Liver (tissue), 9 donors: ENCODE measurements around the gene GRM1. TPM values are rescaled to one million over a fixed set of nuclear protein-coding genes. Genes with fewer than 3 reads are reported as not detected.
"Not testable (repeated sequence)": the region's sequence is repeated elsewhere in the genome, so short reads cannot be mapped to it uniquely, and the experiment has no call there.

Experiments
- DNase-seq: peaks from one replicate; pipeline ENCODE4 v3.0.0-alpha.2; 2017; ENCODE audit warnings: low spot score
- H3K27ac ChIP-seq, 2 donors: one replicate each; pipeline ENCODE4 v1.7.0; 2013; ENCODE audit warnings: inconsistent platforms in 2 of 2, low read length in 2 of 2, control low read depth in 1 of 2, low read depth in 1 of 2, mild to moderate bottlenecking in 1 of 2
- H3K27me3 ChIP-seq, 4 donors: one replicate each; pipeline versions ENCODE4 v1.6.1 to v1.7.0; 2013; ENCODE audit warnings: low read length in 3 of 4, inconsistent platforms in 1 of 4, mild to moderate bottlenecking in 1 of 4, moderate library complexity in 1 of 4; ENCODE audit not compliant: control insufficient read depth in 4 of 4, insufficient read depth in 4 of 4
- H3K36me3 ChIP-seq, 4 donors: one replicate each; pipeline versions ENCODE4 v1.6.1 to v1.7.0; 2013; ENCODE audit warnings: low read length in 3 of 4, mild to moderate bottlenecking in 3 of 4, low read depth in 1 of 4, moderate library complexity in 1 of 4; ENCODE audit not compliant: control insufficient read depth in 4 of 4, insufficient read depth in 3 of 4
- H3K4me1 ChIP-seq, 4 donors: one replicate each; pipeline versions ENCODE4 v1.6.1 to v1.7.0; 2013; ENCODE audit warnings: low read length in 3 of 4, mild to moderate bottlenecking in 3 of 4, moderate library complexity in 1 of 4; ENCODE audit not compliant: control insufficient read depth in 4 of 4, insufficient read depth in 4 of 4
- H3K4me3 ChIP-seq, 3 donors: one replicate each; pipeline versions ENCODE4 v1.6.1 to v1.7.0; 2013; ENCODE audit warnings: low read length in 3 of 3, control low read depth in 1 of 3, low read depth in 1 of 3, mild to moderate bottlenecking in 1 of 3
- H3K9ac ChIP-seq, 2 donors: one replicate each; pipeline ENCODE4 v1.7.0; 2013; ENCODE audit warnings: low read length in 2 of 2, mild to moderate bottlenecking in 2 of 2, moderate library complexity in 2 of 2, control low read depth in 1 of 2, low read depth in 1 of 2
- H3K9me3 ChIP-seq, 4 donors: one replicate each; pipeline versions ENCODE4 v1.6.1 to v1.7.0; 2013; ENCODE audit warnings: low read length in 3 of 4; ENCODE audit not compliant: control insufficient read depth in 4 of 4
- EGR1 ChIP-seq, 2 donors: IDR thresholded peaks; 2 replicates each; pipeline ENCODE4 v1.6.1; 2016 to 2018; ENCODE audit warnings: antibody characterized with exemption in 2 of 2, low read depth in 2 of 2
- FOXA1 ChIP-seq: IDR thresholded peaks from 2 replicates; pipeline ENCODE4 v1.6.1; 2016; ENCODE audit warnings: antibody characterized with exemption
- GABPA ChIP-seq, 2 donors: IDR thresholded peaks in 1 of 2; conservative IDR thresholded peaks in 1 of 2; 2 replicates each; pipeline ENCODE4 v1.6.1; 2016; ENCODE audit warnings: antibody characterized with exemption in 2 of 2, mild to moderate bottlenecking in 1 of 2, moderate library complexity in 1 of 2
- HNF4A ChIP-seq, 2 donors: conservative IDR thresholded peaks; 2 replicates each; pipeline ENCODE4 v1.6.1; 2016; ENCODE audit warnings: antibody characterized with exemption in 2 of 2, mild to moderate bottlenecking in 2 of 2
- HNF4G ChIP-seq: IDR thresholded peaks from 2 replicates; pipeline ENCODE4 v1.6.1; 2016; ENCODE audit warnings: antibody characterized with exemption
- NR2F2 ChIP-seq: IDR thresholded peaks from 2 replicates; pipeline ENCODE4 v1.6.1; 2016; ENCODE audit warnings: antibody characterized with exemption
- RAD21 ChIP-seq, 2 donors: IDR thresholded peaks; 2 replicates each; pipeline ENCODE4 v1.6.1; 2016; ENCODE audit warnings: antibody characterized with exemption in 2 of 2, mild to moderate bottlenecking in 2 of 2
- SP1 ChIP-seq: IDR thresholded peaks from 2 replicates; pipeline ENCODE4 v1.6.1; 2018; ENCODE audit warnings: antibody characterized with exemption, mild to moderate bottlenecking
- TAF1 ChIP-seq: conservative IDR thresholded peaks from 2 replicates; pipeline ENCODE4 v1.6.1; 2016; ENCODE audit warnings: antibody characterized with exemption, mild to moderate bottlenecking
- YY1 ChIP-seq: IDR thresholded peaks from 2 replicates; pipeline ENCODE4 v1.6.1; 2016; ENCODE audit warnings: antibody characterized with exemption, mild to moderate bottlenecking
- WGBS: extraction: QIAGEN DNeasy Blood & Tissue Kit; methylation state at CpG from one replicate; pipeline ENCODE4 v1.1.7; 2013; 5-methylcytosine and 5-hydroxymethylcytosine counted together
- polyA plus RNA-seq, 2 donors: library from polyadenylated mRNA; stranded (reverse) in 1 of 2; unstranded in 1 of 2; fragments of 200-250 nt in 1 of 2; fragments of >200 nt in 1 of 2; fragmentation: Nextera tagmentation in 1 of 2; extraction: Ambion mirVana in 1 of 2; gene quantifications; one replicate each; pipeline versions ENCODE4 v1.2.1 to v1.2.3, GENCODE V29; 2013 to 2015
- total RNA-seq, 2 donors: library from RNA; depleted of rRNA; stranded (reverse); fragments of >200 nt; gene quantifications; one replicate each; pipeline ENCODE4 v1.2.3, GENCODE V29; 2014
- TF ChIP-seq, protein P1 (sequence below): IDR thresholded peaks from 2 replicates; pipeline ENCODE4 v1.6.1; 2016; ENCODE audit warnings: antibody characterized with exemption
- donor health status: healthy.
- donor health status: healthy.
- donor health status: healthy.
- donor health status: healthy.
- donor health status: healthy.

Gene GRM1
- total and polyA plus RNA-seq, 4 donors, result under 0.01 to 0.05 (median 0.01) TPM; not detected in 1

DNA sequence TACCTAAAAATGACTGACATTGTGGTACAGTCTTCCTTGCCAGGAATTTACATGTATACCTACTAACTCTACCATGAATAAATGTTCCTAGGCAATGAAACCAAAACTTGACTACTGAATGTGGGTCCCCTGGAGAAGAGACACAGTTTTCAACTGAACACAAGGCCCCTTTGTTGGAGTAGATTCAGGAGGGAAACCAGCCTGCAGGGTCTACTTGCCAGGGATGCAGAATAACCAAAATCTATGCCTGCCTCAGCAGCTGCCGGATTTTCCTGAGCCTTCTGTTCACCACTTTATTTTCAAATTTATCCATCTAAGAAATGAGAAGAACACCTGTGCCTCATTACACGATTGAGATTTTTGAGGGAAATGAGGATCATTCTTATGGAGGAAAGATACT, 211.9 kb downstream of the GRM1 start:
- no peak overlapping the region for H3K27ac ChIP-seq
- WGBS, result 69% methylated on average over 2 of the region's 2 CpGs
- no peak overlapping the region for H3K9ac ChIP-seq
- no peak overlapping the region for H3K4me3 ChIP-seq
- no peaks in the 10 kb centered on the region for H3K4me1 ChIP-seq
- H3K27me3 ChIP-seq, result no peaks in the 10 kb centered on the region
- TF ChIP-seq YY1 (no peak), EGR1 (IDR thresholded peaks at IDR 0.05; ENCODE audit: low read depth in 2 of 2) (no peak)
- no peaks in the 10 kb centered on the region for H3K36me3 ChIP-seq
- no peak for DNase-seq
- peaks cover 0 to 2% (median 0%) of the 10 kb centered on the region in 4 donors for H3K9me3 ChIP-seq

DNA sequence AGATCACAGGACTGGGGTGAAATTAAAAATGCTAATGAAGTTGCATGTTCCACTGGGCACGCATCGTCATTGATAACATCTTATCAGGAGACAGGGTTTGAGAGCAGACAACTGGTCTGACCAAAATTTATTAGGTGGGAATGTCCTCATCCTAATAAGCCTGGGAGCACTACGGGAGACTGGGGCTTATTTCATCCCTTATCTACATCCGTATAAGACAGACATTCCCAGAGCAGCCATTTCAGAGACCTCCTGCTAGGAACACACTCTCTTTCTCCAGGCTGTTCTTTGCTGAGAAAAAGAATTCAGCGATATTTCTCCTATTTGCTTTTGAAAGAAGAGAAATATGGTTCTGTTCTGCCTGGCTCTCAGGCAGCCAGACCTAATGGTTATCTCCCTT, 214.8 kb downstream of the GRM1 start:
- H3K9me3 ChIP-seq, H3K27ac ChIP-seq, H3K4me3 ChIP-seq, DNase-seq, H3K4me1 ChIP-seq, H3K9ac ChIP-seq, H3K36me3 ChIP-seq, H3K27me3 ChIP-seq: not testable (repeated sequence)
- WGBS, result 89% methylated on average over 5 of the region's 5 CpGs

DNA sequence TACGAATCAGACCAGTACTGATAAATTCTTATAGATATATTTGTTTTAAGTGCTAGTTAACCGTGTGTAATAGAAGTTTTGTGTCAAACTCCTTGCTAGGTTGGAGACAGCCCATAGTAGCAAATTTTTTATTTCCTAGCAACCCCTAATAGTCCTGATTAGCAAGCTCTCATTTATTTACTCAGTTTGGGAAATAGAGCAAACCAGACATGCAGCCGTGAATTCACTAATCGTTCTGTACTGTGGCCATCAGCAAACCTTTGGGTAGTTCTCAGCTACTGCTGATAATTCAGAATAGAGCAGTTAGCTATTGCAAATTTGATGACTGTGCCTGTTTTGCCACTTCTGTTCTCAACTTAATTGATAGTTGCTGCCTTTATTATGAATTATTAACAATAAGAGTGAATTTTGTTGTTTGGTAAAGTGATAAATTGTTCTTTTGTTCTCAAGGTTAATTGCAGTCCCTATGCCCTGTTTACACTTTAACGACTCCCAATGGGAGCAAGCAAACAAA, 215.8 kb downstream of the GRM1 start:
- no peak overlapping the region for H3K27ac ChIP-seq
- TF ChIP-seq EGR1 (IDR thresholded peaks at IDR 0.05; ENCODE audit: low read depth in 2 of 2) (no peak), YY1 (no peak), SP1 (no peak), TAF1 (no peak), RAD21 (IDR thresholded peaks at IDR 0.05) (no peak), NR2F2 (no peak), FOXA1 (no peak), HNF4G (no peak)
- TF ChIP-seq, protein P1, sequence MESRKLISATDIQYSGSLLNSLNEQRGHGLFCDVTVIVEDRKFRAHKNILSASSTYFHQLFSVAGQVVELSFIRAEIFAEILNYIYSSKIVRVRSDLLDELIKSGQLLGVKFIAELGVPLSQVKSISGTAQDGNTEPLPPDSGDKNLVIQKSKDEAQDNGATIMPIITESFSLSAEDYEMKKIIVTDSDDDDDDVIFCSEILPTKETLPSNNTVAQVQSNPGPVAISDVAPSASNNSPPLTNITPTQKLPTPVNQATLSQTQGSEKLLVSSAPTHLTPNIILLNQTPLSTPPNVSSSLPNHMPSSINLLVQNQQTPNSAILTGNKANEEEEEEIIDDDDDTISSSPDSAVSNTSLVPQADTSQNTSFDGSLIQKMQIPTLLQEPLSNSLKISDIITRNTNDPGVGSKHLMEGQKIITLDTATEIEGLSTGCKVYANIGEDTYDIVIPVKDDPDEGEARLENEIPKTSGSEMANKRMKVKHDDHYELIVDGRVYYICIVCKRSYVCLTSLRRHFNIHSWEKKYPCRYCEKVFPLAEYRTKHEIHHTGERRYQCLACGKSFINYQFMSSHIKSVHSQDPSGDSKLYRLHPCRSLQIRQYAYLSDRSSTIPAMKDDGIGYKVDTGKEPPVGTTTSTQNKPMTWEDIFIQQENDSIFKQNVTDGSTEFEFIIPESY, result no peak
- no peak for DNase-seq
- H3K36me3 ChIP-seq, result no peaks in the 10 kb centered on the region
- no peak overlapping the region for H3K4me3 ChIP-seq
- no peak overlapping the region for H3K9ac ChIP-seq
- no peaks in the 10 kb centered on the region for H3K4me1 ChIP-seq
- no peaks in the 10 kb centered on the region for H3K27me3 ChIP-seq
- WGBS, result 85% methylated on average over 5 of the region's 5 CpGs
- peaks cover 0 to 2% (median 0%) of the 10 kb centered on the region in 4 donors for H3K9me3 ChIP-seq

DNA sequence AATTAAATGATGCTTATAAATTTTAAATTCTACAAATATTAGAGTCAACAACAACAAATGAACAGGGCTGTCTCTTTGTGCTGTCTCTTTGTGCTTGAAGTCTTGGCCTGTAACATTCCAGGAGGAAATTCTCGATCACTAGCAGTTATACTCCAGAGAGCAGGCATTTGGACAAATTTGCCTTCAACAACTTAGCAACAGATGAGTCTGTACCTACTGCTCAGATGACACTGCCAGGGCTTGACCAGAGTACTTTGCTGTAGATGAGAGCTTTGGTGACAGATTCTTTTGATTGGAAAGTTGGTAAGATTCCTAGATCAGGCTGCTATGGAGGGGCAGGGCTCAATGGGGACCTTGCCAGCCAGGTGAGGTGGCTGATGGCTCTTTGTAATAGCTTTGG, 217.2 kb downstream of the GRM1 start:
- H3K27me3 ChIP-seq, result no peaks in the 10 kb centered on the region
- 58% methylated on average over 1 of the region's 1 CpG for WGBS
- no peak overlapping the region for H3K27ac ChIP-seq
- TF ChIP-seq GABPA (IDR thresholded peaks at IDR 0.05 in 1 of 2, conservative IDR thresholded peaks at IDR 0.05 in 1 of 2), result no peak
- TF ChIP-seq HNF4G, result no peak
- TF ChIP-seq HNF4A (conservative IDR thresholded peaks at IDR 0.05), result no peak
- H3K36me3 ChIP-seq, result no peaks in the 10 kb centered on the region
- no peak for DNase-seq
- peaks cover 0 to 1% (median 0%) of the 10 kb centered on the region in 4 donors for H3K9me3 ChIP-seq
- no peak overlapping the region for H3K4me3 ChIP-seq
- H3K4me1 ChIP-seq, result no peaks in the 10 kb centered on the region
- H3K9ac ChIP-seq, result no peak overlapping the region
